Calu3 (cell line): ENCODE results near the gene NAT9. TPM values are rescaled to one million over a fixed set of nuclear protein-coding genes. Genes with fewer than 3 reads are reported as not detected.

ENCODE experiments used
- BruUV-seq: library from RNA; stranded (reverse); fragments of 400-500 nt; replicated peaks from 2 replicates; lab custom pipeline; 2021; lab: Mats Ljungman, UMichigan
- CTCF ChIA-PET: fragments of 300-600 bp; sonication (Branson Sonifier 250); formaldehyde crosslinking; loops from one replicate; lab custom pipeline; 2022; ENCODE audit warnings: antibody characterized with exemption; lab: Charles Lee
- DNase-seq: peaks from one replicate; pipeline ENCODE4 v3.0.0; 2022
- H3K27ac Mint-ChIP-seq: one replicate; pipeline ENCODE4 v1.8.0; 2022; ENCODE audit warnings: mixed read lengths; ENCODE audit not compliant: unreplicated experiment
- H3K27me3 Mint-ChIP-seq: one replicate; pipeline ENCODE4 v1.8.0; 2022; ENCODE audit warnings: mixed read lengths; ENCODE audit not compliant: unreplicated experiment
- H3K36me3 Mint-ChIP-seq: one replicate; pipeline ENCODE4 v1.8.0; 2022; ENCODE audit warnings: mild to moderate bottlenecking, moderate library complexity, mixed read lengths; ENCODE audit not compliant: insufficient read depth, unreplicated experiment
- H3K4me1 Mint-ChIP-seq: one replicate; pipeline ENCODE4 v1.8.0; 2022; ENCODE audit warnings: mild to moderate bottlenecking, low read depth, mixed read lengths; ENCODE audit not compliant: unreplicated experiment
- H3K4me3 Mint-ChIP-seq: one replicate; pipeline ENCODE4 v1.8.0; 2022; ENCODE audit warnings: mild to moderate bottlenecking, low read depth, moderate library complexity, mixed read lengths; ENCODE audit not compliant: unreplicated experiment
- H3K9me3 Mint-ChIP-seq: one replicate; pipeline ENCODE4 v1.8.0; 2022; ENCODE audit warnings: low read depth, mixed read lengths; ENCODE audit not compliant: unreplicated experiment
- intact Hi-C: fragments of 100-400 bp; cut with micrococcal nuclease; formaldehyde crosslinking; loops from one replicate; pipeline ENCODE4 v1.10.0; 2022; ENCODE audit not compliant: unreplicated experiment
- total RNA-seq: library from RNA; stranded (reverse); gene quantifications from 2 replicates; pipeline ENCODE4 v1.2.3, GENCODE V29; 2022
- TF ChIP-seq, protein P1 (sequence below): fragments of 200-600 bp; IDR thresholded peaks from one replicate; pipeline ENCODE4 v1.8.0; 2022; ENCODE audit warnings: antibody characterized with exemption; ENCODE audit not compliant: unreplicated experiment

Gene NAT9
- total RNA-seq, 1 experiment from 2014 or later: 66.5 TPM

DNA sequence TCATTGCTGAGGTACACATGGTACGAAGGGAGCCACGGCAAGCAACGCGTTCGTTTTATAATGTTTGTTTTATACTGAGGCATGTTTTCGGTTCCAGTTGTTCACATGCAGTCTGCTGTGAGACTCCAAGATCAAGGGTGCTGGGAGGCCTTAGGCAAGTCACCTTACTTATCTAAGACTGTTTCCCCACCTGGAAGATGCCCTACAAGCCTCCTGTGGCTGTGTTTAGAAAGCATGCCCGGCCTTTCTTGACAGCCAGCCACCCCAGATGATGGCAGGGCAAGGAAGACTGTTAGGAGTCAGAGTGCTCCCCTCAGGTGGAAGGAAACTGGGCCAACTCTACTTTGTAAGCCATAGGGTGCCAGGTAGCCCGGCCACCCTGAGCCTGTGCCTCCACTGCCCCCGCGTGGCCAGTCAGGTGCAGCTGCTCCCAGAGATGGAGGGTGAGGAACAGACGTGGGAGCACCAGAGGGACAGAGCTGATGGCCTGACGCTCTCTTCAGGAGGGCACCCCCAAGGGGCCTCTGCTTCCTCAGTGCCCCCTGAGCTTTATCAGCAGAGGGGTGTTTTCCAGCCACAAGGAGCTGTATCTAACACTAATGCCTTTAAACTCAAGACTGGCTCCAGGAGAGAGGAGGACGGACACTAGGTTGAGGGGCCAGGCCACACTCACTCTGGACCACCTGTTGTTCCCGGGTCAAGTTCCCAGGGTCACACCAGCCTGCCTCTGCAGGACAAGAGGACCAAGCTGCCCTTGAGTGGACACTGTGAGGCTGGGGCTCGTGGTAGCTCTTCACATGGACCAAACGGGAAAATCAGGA, 5.4 kb downstream of the NAT9 start:
- CTCF ChIA-PET: interaction anchor here (0.6 to 2.8 kb wide), 11 partner anchors 8 to 113 kb away, joined by 3 to 38 read pairs (median 3); partner anchors contain the start of gene RAB37
- peak overlapping the region; percentile 67 for H3K27ac Mint-ChIP-seq
- H3K27me3 Mint-ChIP-seq: no peaks in the 10 kb centered on the region
- BruUV-seq: no TSS peak
- DNase-seq: peak; percentile 91
- H3K36me3 Mint-ChIP-seq: peaks cover 81% of the 10 kb centered on the region
- peaks cover 37% of the 10 kb centered on the region for H3K4me1 Mint-ChIP-seq
- TF ChIP-seq, protein P1, sequence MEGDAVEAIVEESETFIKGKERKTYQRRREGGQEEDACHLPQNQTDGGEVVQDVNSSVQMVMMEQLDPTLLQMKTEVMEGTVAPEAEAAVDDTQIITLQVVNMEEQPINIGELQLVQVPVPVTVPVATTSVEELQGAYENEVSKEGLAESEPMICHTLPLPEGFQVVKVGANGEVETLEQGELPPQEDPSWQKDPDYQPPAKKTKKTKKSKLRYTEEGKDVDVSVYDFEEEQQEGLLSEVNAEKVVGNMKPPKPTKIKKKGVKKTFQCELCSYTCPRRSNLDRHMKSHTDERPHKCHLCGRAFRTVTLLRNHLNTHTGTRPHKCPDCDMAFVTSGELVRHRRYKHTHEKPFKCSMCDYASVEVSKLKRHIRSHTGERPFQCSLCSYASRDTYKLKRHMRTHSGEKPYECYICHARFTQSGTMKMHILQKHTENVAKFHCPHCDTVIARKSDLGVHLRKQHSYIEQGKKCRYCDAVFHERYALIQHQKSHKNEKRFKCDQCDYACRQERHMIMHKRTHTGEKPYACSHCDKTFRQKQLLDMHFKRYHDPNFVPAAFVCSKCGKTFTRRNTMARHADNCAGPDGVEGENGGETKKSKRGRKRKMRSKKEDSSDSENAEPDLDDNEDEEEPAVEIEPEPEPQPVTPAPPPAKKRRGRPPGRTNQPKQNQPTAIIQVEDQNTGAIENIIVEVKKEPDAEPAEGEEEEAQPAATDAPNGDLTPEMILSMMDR: peak; percentile 82
- intact Hi-C loops: loop anchor here (1.0 kb wide), 1 partner anchor 26 kb away; no protein-coding TSS in a partner anchor
- H3K9me3 Mint-ChIP-seq: no peaks in the 10 kb centered on the region
- no peak overlapping the region for H3K4me3 Mint-ChIP-seq

DNA sequence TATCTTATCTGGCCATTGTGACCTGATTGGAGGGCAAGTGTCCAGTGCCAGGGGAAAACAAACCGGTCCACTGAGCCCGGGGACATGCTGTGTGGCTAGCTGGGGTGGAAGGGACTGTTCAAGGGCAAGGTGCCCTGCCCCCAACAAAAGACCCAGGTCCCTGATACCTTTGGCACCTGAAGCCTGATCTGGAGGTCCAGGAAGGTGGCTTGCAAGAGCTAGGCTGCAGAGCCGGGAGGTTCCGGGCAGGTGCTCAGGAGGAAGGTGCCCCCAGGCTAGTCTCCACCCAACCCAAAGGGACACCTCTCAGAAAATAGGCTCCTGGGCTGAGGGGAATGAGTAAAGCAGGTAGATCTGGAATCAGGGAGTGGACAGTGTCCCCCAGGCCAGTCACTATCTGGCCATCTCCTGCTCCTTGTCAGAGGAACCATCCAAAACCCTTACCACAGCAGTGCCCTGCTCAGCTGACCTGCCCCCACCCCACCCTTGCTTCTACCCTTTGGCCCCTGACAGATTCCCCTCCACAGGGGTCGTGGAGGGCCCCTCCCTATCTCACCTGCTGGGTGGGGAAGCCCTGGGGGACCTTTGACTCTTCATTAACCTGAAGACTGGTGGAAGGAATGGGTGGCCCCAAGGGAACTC, 6.2 kb downstream of the NAT9 start:
- intact Hi-C loops: loop anchor here (1.0 kb wide), 1 partner anchor 26 kb away; no protein-coding TSS in a partner anchor
- Mint-ChIP-seq H3K9me3 (no peaks in the 10 kb centered on the region), H3K4me1 (peaks cover 37% of the 10 kb centered on the region), H3K27me3 (no peaks in the 10 kb centered on the region), H3K36me3 (peaks cover 74% of the 10 kb centered on the region), H3K27ac (peak overlapping the region; percentile 67), H3K4me3 (no peak overlapping the region)
- CTCF ChIA-PET: interaction anchor here (1.0 to 2.8 kb wide), 9 partner anchors 11 to 113 kb away, joined by 3 to 38 read pairs (median 7); no protein-coding TSS in a partner anchor
- no TSS peak for BruUV-seq
- TF ChIP-seq, protein P1: no peak
- no peak for DNase-seq

DNA sequence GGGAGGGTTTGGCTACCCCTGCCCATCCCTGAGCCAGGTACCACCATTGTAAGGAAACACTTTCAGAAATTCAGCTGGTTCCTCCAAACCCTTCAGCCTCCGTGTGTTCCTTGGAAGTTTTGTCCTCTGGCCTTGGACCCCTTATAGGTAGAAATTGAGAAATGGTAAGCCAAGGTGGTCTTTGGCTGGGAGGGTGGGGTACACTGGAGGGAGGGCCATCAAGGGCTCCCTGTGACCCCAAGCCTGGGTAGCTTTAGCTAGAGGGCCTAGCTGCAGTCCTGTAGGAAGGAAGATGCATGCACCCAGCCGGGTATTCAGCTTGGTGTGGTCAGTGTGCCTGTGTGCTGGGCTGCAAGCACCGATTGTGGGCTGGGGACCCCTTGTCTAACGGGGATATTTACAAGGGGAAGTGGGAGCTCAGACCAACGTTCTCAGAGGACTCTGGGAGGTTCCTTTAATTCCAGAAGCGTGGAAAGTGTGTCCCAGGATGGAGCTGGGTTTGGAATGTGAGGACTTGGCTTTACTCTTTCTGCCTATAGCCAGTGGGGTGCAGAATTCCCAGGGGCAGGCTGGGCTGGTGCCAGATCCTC, 6.8 kb downstream of the NAT9 start:
- intact Hi-C loops: no loop called here
- Mint-ChIP-seq H3K27me3 (no peaks in the 10 kb centered on the region), H3K4me3 (no peak overlapping the region), H3K4me1 (peaks cover 37% of the 10 kb centered on the region), H3K36me3 (peaks cover 74% of the 10 kb centered on the region), H3K27ac (peak overlapping the region; percentile 67), H3K9me3 (no peaks in the 10 kb centered on the region)
- no TSS peak for BruUV-seq
- CTCF ChIA-PET: interaction anchor here (1.0 to 2.8 kb wide), 3 partner anchors 10 to 24 kb away, joined by 3 to 30 read pairs (median 7); no protein-coding TSS in a partner anchor
- no peak for DNase-seq
- TF ChIP-seq, protein P1: no peak

DNA sequence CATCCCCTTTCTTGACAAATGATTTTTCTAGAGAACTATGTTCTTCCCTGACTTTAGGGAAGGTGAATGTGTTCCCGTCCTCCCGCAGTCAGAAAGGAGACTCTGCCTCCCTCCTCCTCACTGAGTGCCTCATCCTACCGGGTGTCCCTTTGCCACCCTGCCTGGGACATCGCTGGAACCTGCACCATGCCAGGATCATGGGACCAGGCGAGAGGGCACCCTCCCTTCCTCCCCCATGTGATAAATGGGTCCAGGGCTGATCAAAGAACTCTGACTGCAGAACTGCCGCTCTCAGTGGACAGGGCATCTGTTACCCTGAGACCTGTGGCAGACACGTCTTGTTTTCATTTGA, 7.4 kb downstream of the NAT9 start:
- Mint-ChIP-seq H3K27ac (peak overlapping the region; percentile 67), H3K27me3 (no peaks in the 10 kb centered on the region), H3K9me3 (no peaks in the 10 kb centered on the region), H3K4me1 (peaks cover 37% of the 10 kb centered on the region), H3K4me3 (peak overlapping the region; percentile 10), H3K36me3 (peaks cover 69% of the 10 kb centered on the region)
- TF ChIP-seq, protein P1: no peak
- DNase-seq: no peak
- CTCF ChIA-PET: interaction anchor here (1.3 to 2.8 kb wide), 2 partner anchors 10 to 24 kb away, joined by 7 to 30 read pairs; no protein-coding TSS in a partner anchor
- BruUV-seq: TSS peak; percentile 77
- intact Hi-C loops: no loop called here
